HepG2 (cell line): ENCODE data around the gene PSMD4. TPM values are rescaled to one million over a fixed set of nuclear protein-coding genes. Genes with fewer than 3 reads are reported as not detected.

Experiments
- CBX1 ChIP-seq: IDR thresholded peaks from one replicate; pipeline ENCODE4 v1.6.1; 2016; ENCODE audit warnings: antibody characterized with exemption, low read depth
- CTCF ChIP-seq: sonication (generic); formaldehyde crosslinking; IDR thresholded peaks from 2 replicates; pipeline ENCODE4 v1.5.0; 2020; ENCODE audit warnings: mild to moderate bottlenecking, missing genetic modification reagents, moderate library complexity
- DNMT1 ChIP-seq: sonication (generic); formaldehyde crosslinking; IDR thresholded peaks from 2 replicates; pipeline ENCODE4 v1.5.1; 2020; ENCODE audit warnings: mild to moderate bottlenecking, missing genetic modification reagents
- E2F5 ChIP-seq: sonication (generic); formaldehyde crosslinking; conservative IDR thresholded peaks from 2 replicates; pipeline ENCODE4 v1.4.0; 2020; ENCODE audit warnings: missing genetic modification reagents
- GLMP ChIP-seq: sonication (generic); formaldehyde crosslinking; IDR thresholded peaks from 2 replicates; pipeline ENCODE4 v1.9.0; 2021; ENCODE audit warnings: missing genetic modification reagents, mild to moderate bottlenecking, borderline replicate concordance
- KDM5A ChIP-seq: fragments of 200-600 bp; sonication (generic); IDR thresholded peaks from 2 replicates; pipeline ENCODE4 v1.7.0; 2018; ENCODE audit warnings: antibody characterized with exemption, mild to moderate bottlenecking, low read length, borderline replicate concordance
- MAFG ChIP-seq: sonication (generic); formaldehyde crosslinking; IDR thresholded peaks from 2 replicates; pipeline ENCODE4 v1.5.1; 2020; ENCODE audit warnings: mild to moderate bottlenecking, missing genetic modification reagents
- NKX3-1 ChIP-seq: sonication (generic); formaldehyde crosslinking; IDR thresholded peaks from 2 replicates; pipeline ENCODE4 v1.5.0; 2020; ENCODE audit warnings: missing genetic modification reagents
- SMARCC2 ChIP-seq: fragments of 450-650 bp; IDR thresholded peaks from 2 replicates; pipeline ENCODE4 v1.6.1; 2017; ENCODE audit warnings: antibody characterized with exemption, mild to moderate bottlenecking
- SNAPC2 ChIP-seq: sonication (generic); formaldehyde crosslinking; IDR thresholded peaks from 2 replicates; pipeline ENCODE4 v1.8.1; 2022; ENCODE audit warnings: mild to moderate bottlenecking, missing genetic modification reagents
- TEF ChIP-seq: sonication (generic); formaldehyde crosslinking; IDR thresholded peaks from 2 replicates; pipeline ENCODE4 v1.5.0; 2020; ENCODE audit warnings: missing genetic modification reagents
- TFDP2 ChIP-seq: sonication (generic); formaldehyde crosslinking; IDR thresholded peaks from 2 replicates; pipeline ENCODE4 v1.4.0; 2020; ENCODE audit warnings: missing genetic modification reagents
- THAP9 ChIP-seq: sonication (generic); formaldehyde crosslinking; IDR thresholded peaks from 2 replicates; pipeline ENCODE4; 2020; ENCODE audit warnings: missing genetic modification reagents, mild to moderate bottlenecking, borderline replicate concordance
- ZFP37 ChIP-seq: sonication (generic); formaldehyde crosslinking; IDR thresholded peaks from 2 replicates; pipeline ENCODE4 v1.4.0; 2020; ENCODE audit warnings: missing genetic modification reagents, borderline replicate concordance
- ZNF567 ChIP-seq: sonication (generic); formaldehyde crosslinking; IDR thresholded peaks from 2 replicates; pipeline ENCODE4 v1.8.1; 2023; ENCODE audit warnings: mild to moderate bottlenecking, missing genetic modification reagents, borderline replicate concordance
- ZNF619 ChIP-seq: sonication (generic); formaldehyde crosslinking; IDR thresholded peaks from 2 replicates; pipeline ENCODE4 v1.4.0; 2020; ENCODE audit warnings: mild to moderate bottlenecking, missing genetic modification reagents
- ZNF660 ChIP-seq: sonication (generic); formaldehyde crosslinking; IDR thresholded peaks from 2 replicates; pipeline ENCODE4 v1.5.1; 2020; ENCODE audit warnings: mild to moderate bottlenecking, low read depth, missing genetic modification reagents, borderline replicate concordance
- ZNF7 ChIP-seq: IDR thresholded peaks from 2 replicates; pipeline ENCODE4 v1.6.1; 2016; ENCODE audit warnings: missing biosample characterization, missing genetic modification reagents
- ZNF747 ChIP-seq: sonication (generic); formaldehyde crosslinking; IDR thresholded peaks from 2 replicates; pipeline ENCODE4 v1.8.1; 2023; ENCODE audit warnings: missing genetic modification reagents, mild to moderate bottlenecking, borderline replicate concordance
- ZNF749 ChIP-seq: sonication (generic); formaldehyde crosslinking; IDR thresholded peaks from 2 replicates; pipeline ENCODE4 v1.8.0; 2022; ENCODE audit warnings: mild to moderate bottlenecking, missing genetic modification reagents, moderate library complexity, borderline replicate concordance
- polyA plus RNA-seq, 8 experiments: library from polyadenylated mRNA; depleted of rRNA in 3 of 8; stranded (reverse) in 7 of 8; unstranded in 1 of 8; fragments of >200 nt; fragmentation: Illumina TruSeq in 4 of 8; extraction: Trizol in 4 of 8; gene quantifications; 2 replicates each; pipeline versions ENCODE4 v1.2.1 to v1.2.3, GENCODE V29; 2011 to 2016; ENCODE audit warnings: low read depth in 4 of 8, missing spikeins in 1 of 8, mixed read lengths in 1 of 8; ENCODE audit not compliant: insufficient read depth in 1 of 8
- total RNA-seq, 5 experiments: library from RNA; depleted of rRNA; stranded (reverse); fragments of >200 nt; fragmentation: Illumina TruSeq; extraction: Trizol; gene quantifications; 2 replicates each; pipeline ENCODE4 v1.2.3, GENCODE V29; 2016; ENCODE audit warnings: low read depth in 1 of 5

PSMD4 gene
- total and polyA plus RNA-seq, 2 of the 13 experiments (the other 11 are each of a cell fraction or from before 2014, with no cell fraction given) = 194 to 243 TPM

GRCh38 chr1:151281225-151281968 is 26.9 kb downstream of the PSMD4 start (continued):
- TF ChIP-seq TFDP2 (peak; percentile 99), E2F5 (CRISPR knock-in tag) (peak; percentile 95), ZNF660 (CRISPR knock-in tag) (no peak), ZNF619 (peak; percentile 32; the same call in 1 of the 2 replicates), CTCF (CRISPR knock-in tag) (0 out of 2 replicates have a peak, but pooled peaks have one; percentile 27), SNAPC2 (CRISPR knock-in tag) (no peak; the same call in 1 of the 2 replicates), ZNF747 (CRISPR knock-in tag) (peak; percentile 34; the same call in 1 of the 2 replicates), ZNF7 (CRISPR knock-in tag) (no peak), ZFP37 (CRISPR knock-in tag) (peak; percentile 21; the same call in 1 of the 2 replicates), TEF (CRISPR knock-in tag) (no peak), DNMT1 (CRISPR knock-in tag) (0 out of 2 replicates have a peak, but pooled peaks have one; percentile 45), NKX3-1 (CRISPR knock-in tag) (no peak), GLMP (CRISPR knock-in tag) (no peak), ZNF567 (CRISPR knock-in tag) (no peak), ZNF749 (CRISPR knock-in tag) (peak; percentile 91; the same call in 1 of the 2 replicates), KDM5A (peak; percentile 59; the same call in 1 of the 2 replicates), THAP9 (CRISPR knock-in tag) (peak; percentile 95), CBX1 (peak; percentile 16), MAFG (CRISPR knock-in tag) (no peak), SMARCC2 (no peak)
